BE2C (cell line): ENCODE data around the gene PAK1IP1.

Experiments
- DNase-seq: peaks from one replicate; pipeline ENCODE4 v3.0.0-alpha.2; 2020
- H3K27me3 ChIP-seq: fragments of 250-450 bp; sonication (Bioruptor Pico); 2 replicates; pipeline ENCODE4 v1.5.1; 2020; ENCODE audit warnings: mild to moderate bottlenecking
- H3K36me3 ChIP-seq: fragments of 250-450 bp; sonication (Bioruptor Pico); 2 replicates; pipeline ENCODE4 v1.5.1; 2020; ENCODE audit warnings: mild to moderate bottlenecking
- H3K4me1 ChIP-seq: fragments of 250-450 bp; sonication (Bioruptor Pico); 2 replicates; pipeline ENCODE4 v1.5.1; 2020
- H3K4me3 ChIP-seq: 2 replicates; pipeline ENCODE4 v1.5.1; 2011; ENCODE audit warnings: low read depth, low read length
- H3K9me3 ChIP-seq: fragments of 250-450 bp; sonication (Bioruptor Pico); 2 replicates; pipeline ENCODE4 v1.5.1; 2020
- TF ChIP-seq, protein P1 (sequence below): IDR thresholded peaks from 2 replicates; pipeline ENCODE4 v1.5.1; 2012; ENCODE audit warnings: mild to moderate bottlenecking, low read depth, low read length

The PAK1IP1 gene

DNA sequence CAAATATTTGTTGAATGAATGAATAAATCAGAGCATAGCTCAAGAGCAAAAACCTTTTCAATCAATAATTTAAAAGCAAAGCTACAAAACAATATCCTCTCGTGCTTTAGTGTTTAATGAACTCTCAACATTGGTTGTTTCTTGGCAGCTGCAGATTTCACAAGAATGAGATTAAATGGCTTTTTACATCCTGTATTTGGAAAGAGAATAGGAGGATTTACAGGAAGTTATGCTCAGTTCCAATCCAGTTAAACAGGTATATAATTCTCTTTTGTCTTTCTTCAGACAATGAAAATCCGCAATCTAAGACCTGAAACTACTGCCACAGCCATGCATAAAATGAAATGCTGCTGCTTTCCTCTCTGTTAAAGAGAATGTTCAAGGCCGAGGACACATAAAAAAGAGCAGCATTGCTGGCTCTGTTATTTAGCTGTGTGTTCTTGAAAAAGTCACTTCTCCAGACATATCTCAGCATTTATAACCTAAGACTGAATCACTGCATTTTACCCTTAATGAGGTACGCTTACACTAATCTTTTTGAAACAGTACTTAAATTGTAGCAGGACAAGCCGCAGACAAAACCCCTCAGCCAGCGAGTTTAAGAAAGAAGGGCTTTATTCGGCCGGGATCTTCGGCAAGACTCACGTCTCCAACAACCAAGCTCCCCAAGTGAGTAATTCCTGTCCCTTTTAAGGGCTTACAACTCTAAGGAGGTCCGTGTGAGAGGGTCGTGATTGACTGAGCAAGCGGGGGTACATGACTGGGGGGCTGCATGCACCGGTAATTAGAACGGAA is 3.9 kb upstream of the PAK1IP1 start:
- Histone ChIP-seq H3K27me3 (peaks cover 19% of the 10 kb centered on the region), H3K36me3 (no peaks in the 10 kb centered on the region), H3K4me1 (no peaks in the 10 kb centered on the region), H3K4me3 (no peak overlapping the region), H3K9me3 (no peaks in the 10 kb centered on the region)
- TF ChIP-seq, protein P1, sequence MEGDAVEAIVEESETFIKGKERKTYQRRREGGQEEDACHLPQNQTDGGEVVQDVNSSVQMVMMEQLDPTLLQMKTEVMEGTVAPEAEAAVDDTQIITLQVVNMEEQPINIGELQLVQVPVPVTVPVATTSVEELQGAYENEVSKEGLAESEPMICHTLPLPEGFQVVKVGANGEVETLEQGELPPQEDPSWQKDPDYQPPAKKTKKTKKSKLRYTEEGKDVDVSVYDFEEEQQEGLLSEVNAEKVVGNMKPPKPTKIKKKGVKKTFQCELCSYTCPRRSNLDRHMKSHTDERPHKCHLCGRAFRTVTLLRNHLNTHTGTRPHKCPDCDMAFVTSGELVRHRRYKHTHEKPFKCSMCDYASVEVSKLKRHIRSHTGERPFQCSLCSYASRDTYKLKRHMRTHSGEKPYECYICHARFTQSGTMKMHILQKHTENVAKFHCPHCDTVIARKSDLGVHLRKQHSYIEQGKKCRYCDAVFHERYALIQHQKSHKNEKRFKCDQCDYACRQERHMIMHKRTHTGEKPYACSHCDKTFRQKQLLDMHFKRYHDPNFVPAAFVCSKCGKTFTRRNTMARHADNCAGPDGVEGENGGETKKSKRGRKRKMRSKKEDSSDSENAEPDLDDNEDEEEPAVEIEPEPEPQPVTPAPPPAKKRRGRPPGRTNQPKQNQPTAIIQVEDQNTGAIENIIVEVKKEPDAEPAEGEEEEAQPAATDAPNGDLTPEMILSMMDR = no peak
- no peak for DNase-seq

DNA sequence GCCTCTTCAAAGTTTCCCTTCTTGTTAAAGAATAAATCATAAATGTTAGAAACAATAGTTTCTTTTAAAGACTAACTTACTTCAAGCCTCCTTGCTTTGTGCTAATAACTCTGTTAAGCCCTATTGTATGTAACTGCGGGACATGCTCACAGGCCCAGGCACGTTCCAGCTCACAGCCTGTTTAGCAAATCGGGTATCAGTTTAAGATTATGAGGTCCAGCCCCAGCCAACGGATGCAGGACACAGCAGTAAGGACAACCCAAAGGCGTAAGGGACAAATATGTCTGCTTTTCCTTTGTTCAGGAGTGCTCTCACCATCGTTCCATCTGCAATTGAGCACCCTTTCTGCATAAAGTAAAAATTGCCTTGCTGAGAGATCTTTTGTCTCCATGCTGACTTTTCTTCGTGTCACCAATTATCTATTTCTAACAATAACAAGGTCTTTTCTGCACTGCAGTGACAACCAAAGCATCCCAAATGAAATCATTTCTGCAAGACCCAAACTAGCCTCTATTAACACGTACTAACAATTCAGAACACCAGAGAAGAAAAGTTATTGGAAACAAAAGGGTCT is 1.7 kb upstream of the PAK1IP1 start:
- TF ChIP-seq, protein P1 = no peak
- no peaks in the 10 kb centered on the region for H3K4me1 ChIP-seq
- H3K9me3 ChIP-seq = no peaks in the 10 kb centered on the region
- peak overlapping the region; percentile 99 for H3K4me3 ChIP-seq
- H3K36me3 ChIP-seq = peaks cover 4% of the 10 kb centered on the region
- DNase-seq = no peak
- H3K27me3 ChIP-seq = peaks cover 6% of the 10 kb centered on the region; the same call in 1 of the 2 replicates

DNA sequence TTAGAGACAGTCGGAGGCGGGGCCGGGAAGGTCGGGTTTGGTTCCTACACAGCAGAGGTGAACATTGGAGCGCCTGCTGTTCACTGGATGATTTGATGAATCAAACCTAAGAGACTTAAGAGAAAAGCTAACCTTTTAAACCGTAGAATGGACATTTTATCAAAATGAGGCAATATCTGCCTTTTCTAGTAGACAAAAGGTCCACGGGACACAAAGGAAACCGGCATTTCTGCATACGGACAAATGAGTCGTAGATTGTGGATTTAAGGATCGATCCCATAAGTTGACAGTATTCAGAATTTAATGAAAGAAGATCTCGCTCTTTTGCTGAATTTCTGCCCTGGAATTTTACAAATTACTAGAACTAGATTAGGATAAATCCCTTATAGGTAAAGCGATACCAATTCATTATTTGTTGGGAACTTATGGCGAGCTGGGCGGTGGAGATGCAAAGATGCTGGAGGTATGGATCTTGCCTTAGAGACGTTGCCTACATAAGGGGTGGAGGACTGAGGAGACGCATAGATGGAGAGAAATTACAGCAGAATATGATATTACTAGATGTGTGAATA is 400 bp downstream of the PAK1IP1 start:
- Histone ChIP-seq H3K27me3 (no peaks in the 10 kb centered on the region), H3K4me1 (no peaks in the 10 kb centered on the region), H3K4me3 (peak overlapping the region; percentile 99), H3K36me3 (peaks cover 15% of the 10 kb centered on the region), H3K9me3 (no peaks in the 10 kb centered on the region)
- DNase-seq = no peak
- TF ChIP-seq, protein P1 = no peak

DNA sequence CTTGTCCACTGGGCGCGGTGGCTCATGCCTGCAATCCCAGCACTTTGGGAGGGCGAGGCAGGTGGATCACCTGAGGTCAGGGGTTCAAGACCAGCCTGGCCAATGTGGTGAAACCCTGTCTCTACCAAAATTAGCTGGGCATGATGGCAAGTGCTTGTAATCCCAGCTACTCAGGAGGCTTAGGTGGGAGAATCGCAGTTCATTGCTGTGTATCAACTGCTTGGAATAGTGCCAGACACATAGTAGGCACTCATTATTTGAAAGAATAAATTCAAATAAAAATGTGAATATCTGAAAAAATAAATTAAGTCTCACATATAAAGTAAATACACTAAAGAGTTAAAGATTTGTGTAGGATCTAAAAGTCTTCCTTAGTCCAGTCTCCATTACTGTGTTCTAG is 1.9 kb downstream of the PAK1IP1 start:
- H3K27me3 ChIP-seq = no peaks in the 10 kb centered on the region
- no peak for DNase-seq
- H3K36me3 ChIP-seq = peaks cover 30% of the 10 kb centered on the region
- no peaks in the 10 kb centered on the region for H3K4me1 ChIP-seq
- TF ChIP-seq, protein P1 = no peak
- no peaks in the 10 kb centered on the region for H3K9me3 ChIP-seq
- no peak overlapping the region; the same call in 1 of the 2 replicates for H3K4me3 ChIP-seq

DNA sequence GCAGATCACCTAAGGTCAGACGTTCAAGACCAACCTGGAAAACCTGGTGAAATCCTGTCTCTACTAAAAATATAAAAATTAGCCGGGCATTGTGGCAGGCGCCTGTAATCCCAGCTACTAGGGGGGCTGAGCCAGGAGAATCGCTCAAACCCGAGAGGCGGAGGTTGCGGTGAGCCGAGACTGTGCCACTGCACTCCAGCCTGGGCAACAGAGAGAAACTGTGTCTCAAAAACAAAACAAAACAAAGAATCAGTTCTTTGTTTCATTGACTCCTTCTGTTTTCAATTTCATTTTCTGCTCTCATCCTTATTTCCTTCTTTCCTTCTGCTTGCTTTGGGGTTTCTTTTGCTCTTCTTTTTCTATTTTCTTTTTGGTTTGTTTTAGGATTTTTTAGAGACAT is 19.2 kb downstream of the PAK1IP1 start:
- Histone ChIP-seq H3K4me3 (no peak overlapping the region), H3K9me3 (no peaks in the 10 kb centered on the region; the same call in 1 of the 2 replicates), H3K27me3 (no peaks in the 10 kb centered on the region), H3K4me1 (no peaks in the 10 kb centered on the region), H3K36me3 (peaks cover 9% of the 10 kb centered on the region)
- TF ChIP-seq, protein P1 = no peak
- DNase-seq = no peak
